GM12872 (cell line): Measurements from ENCODE around the gene CCDC7.

Experiments
- CTCF ChIP-seq: IDR thresholded peaks from 3 replicates; pipeline ENCODE4 v1.5.1; 2011; ENCODE audit warnings: low read depth, mild to moderate bottlenecking, low read length, moderate library complexity; ENCODE audit not compliant: insufficient read depth

The CCDC7 gene

GRCh38 chr10:32426186-32426585 lies 19.8 kb upstream of the CCDC7 start:
- TF ChIP-seq CTCF: no peak

- TF ChIP-seq CTCF: no peak
Measured at GRCh38 chr10:32433542-32433941, 12.4 kb upstream of the CCDC7 start.

- no peak for TF ChIP-seq CTCF
Measured at GRCh38 chr10:32436215-32436614, 9.7 kb upstream of the CCDC7 start.

GRCh38 chr10:32437334-32437733 lies 8.6 kb upstream of the CCDC7 start:
- no peak for TF ChIP-seq CTCF

GRCh38 chr10:32445036-32445435 lies 904 bp upstream of the CCDC7 start:
- TF ChIP-seq CTCF: no peak

GRCh38 chr10:32446536-32447406 lies 831 bp downstream of the CCDC7 start:
- TF ChIP-seq CTCF: no peak

GRCh38 chr10:32454148-32454547 lies 8.2 kb downstream of the CCDC7 start:
- no peak for TF ChIP-seq CTCF
